ENCODE results near the gene CHCHD6. TPM values are rescaled to one million over a fixed set of nuclear protein-coding genes. Genes with fewer than 3 reads are reported as not detected.

The CHCHD6 gene
- total RNA-seq, 1 donor from 2014 or later: 15.7 TPM

DNA sequence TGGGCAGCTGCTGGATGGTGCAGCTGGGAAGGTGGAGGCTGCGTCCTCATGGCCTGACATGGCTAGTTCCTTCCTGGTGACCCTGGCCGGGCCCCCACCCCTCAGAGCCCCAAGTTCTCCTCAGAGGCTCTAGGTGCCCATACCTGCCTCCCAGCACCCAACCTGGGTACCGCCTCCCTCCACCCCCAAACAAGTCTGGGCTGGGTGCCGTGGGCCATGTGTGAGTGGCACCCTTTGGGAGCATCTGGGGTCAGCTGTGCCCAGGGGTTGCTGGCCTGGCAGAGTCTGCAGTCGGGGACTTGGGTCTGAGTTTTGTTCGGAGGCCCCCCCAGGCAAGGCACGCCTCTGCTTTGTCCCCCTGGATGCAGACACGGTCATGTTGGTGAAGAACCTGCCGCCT, 289.4 kb downstream of the CHCHD6 start:
- Mint-ChIP-seq H3K4me1 (ENCODE audit: low read depth) (no peaks in the 10 kb centered on the region), H3K27me3 (ENCODE audit: low read depth) (no peaks in the 10 kb centered on the region), H3K4me3 (ENCODE audit: low read depth) (no peak overlapping the region), H3K27ac (no peak overlapping the region), H3K9me3 (no peaks in the 10 kb centered on the region), H3K36me3 (ENCODE audit: low read depth) (no peaks in the 10 kb centered on the region)
- no peak for DNase-seq (ENCODE audit: low spot score)
- intact Hi-C loops (cut with micrococcal nuclease): no loop called here

DNA sequence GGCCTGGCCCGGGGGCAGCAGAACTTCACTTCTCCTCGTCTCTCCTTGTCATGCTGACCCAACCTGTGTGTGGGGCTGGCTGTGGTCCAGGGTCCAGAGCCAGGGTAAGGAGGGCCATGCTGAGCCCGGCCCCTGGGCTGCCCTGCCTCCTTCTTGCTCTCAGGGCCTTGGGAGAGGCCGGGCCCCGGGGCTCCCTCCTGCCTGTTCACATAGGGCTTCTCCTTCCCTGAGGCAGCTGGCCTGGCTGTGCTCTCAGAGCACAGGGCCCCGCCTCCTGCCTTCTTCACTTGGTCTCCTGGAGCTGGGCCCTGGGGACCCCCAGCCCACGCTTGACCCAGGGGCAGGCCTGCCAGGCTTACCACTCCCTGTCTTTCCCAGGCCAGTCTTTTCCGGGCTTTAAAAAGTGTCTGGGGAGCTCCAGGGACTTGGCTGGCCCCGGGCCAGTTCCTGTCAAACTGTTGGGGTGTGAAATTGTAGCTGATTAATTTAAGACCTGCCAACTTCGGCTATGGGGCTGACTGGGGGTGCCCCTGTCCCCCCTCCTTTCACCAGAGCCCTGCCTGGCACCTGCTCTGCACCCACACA, 290.7 kb downstream of the CHCHD6 start:
- no peaks in the 10 kb centered on the region for H3K36me3 Mint-ChIP-seq (ENCODE audit: low read depth)
- intact Hi-C loops (cut with micrococcal nuclease): no loop called here
- H3K4me1 Mint-ChIP-seq (ENCODE audit: low read depth): no peaks in the 10 kb centered on the region
- no peak overlapping the region for H3K27ac Mint-ChIP-seq
- no peak overlapping the region for H3K4me3 Mint-ChIP-seq (ENCODE audit: low read depth)
- H3K27me3 Mint-ChIP-seq (ENCODE audit: low read depth): no peaks in the 10 kb centered on the region
- DNase-seq (ENCODE audit: low spot score): no peak
- H3K9me3 Mint-ChIP-seq: no peaks in the 10 kb centered on the region

DNA sequence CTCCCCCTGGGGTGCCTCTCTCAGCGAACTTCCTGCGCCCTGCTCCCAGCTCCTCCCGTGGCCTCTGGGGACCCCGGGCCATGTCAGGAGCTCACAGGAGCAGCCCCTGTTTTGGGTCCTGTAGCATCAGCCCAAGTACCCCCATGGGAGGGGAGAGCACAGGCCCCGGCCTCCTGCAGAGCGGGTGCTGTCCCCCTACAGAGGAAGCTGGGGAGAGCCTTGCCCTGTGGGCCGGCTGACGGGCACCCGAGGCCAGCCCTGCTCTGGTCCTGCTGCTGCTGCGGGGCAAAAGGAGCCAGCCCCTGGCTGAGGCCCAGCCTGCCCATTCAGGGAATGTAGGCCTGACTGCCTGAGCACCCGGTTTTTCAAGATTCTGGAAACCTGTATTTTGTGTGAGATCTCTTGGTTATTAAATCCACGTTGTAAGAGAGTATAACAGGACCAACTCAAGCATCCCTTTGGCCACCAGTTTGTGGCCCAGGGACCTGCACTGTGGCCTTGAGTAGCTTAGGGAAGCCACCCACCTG, 291.3 kb downstream of the CHCHD6 start:
- no peak overlapping the region for H3K27ac Mint-ChIP-seq
- H3K9me3 Mint-ChIP-seq: no peaks in the 10 kb centered on the region

DNA sequence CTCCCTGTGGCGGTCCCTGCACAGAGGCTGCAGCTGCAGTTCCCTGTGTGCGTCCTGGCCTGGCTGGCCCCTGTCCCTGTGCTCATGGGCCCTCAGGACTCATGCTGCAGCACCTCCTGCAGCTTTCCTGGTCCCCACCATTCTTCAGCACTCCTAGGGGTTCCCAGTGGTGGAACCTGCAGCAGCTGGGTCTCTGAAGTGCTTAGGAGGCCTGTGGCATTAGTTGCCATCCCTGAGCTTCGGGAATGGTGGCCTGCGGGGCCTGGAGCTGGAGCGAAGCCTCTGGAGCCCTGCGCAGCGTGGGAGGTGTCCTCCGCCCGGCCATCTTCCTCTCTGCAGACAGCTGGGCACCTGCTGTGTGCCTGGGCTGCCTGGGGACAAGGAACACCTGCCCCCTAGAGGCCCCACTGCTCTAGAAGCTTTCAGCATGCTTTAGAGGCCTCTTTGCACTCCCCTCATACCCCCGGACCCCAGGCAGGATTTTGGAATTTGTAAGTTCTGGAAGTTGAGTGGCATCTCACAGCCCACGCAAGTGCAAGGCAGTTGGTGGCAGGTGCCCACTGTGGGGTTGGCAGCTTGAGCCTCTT, 292.0 kb downstream of the CHCHD6 start:
- no peaks in the 10 kb centered on the region for H3K36me3 Mint-ChIP-seq (ENCODE audit: low read depth)
- no peaks in the 10 kb centered on the region for H3K4me1 Mint-ChIP-seq (ENCODE audit: low read depth)
- H3K27ac Mint-ChIP-seq: no peak overlapping the region
- H3K27me3 Mint-ChIP-seq (ENCODE audit: low read depth): no peaks in the 10 kb centered on the region
- no peaks in the 10 kb centered on the region for H3K9me3 Mint-ChIP-seq
- H3K4me3 Mint-ChIP-seq (ENCODE audit: low read depth): no peak overlapping the region
- no peak for DNase-seq (ENCODE audit: low spot score)
- intact Hi-C loops (cut with micrococcal nuclease): no loop called here

More for the DNA sequence above, 291.3 kb downstream of the CHCHD6 start:
- no peaks in the 10 kb centered on the region for H3K36me3 Mint-ChIP-seq (ENCODE audit: low read depth)
- H3K27me3 Mint-ChIP-seq (ENCODE audit: low read depth): no peaks in the 10 kb centered on the region
- no peak for DNase-seq (ENCODE audit: low spot score)
- H3K4me3 Mint-ChIP-seq (ENCODE audit: low read depth): no peak overlapping the region
- H3K4me1 Mint-ChIP-seq (ENCODE audit: low read depth): no peaks in the 10 kb centered on the region
- intact Hi-C loops (cut with micrococcal nuclease): no loop called here

DNA sequence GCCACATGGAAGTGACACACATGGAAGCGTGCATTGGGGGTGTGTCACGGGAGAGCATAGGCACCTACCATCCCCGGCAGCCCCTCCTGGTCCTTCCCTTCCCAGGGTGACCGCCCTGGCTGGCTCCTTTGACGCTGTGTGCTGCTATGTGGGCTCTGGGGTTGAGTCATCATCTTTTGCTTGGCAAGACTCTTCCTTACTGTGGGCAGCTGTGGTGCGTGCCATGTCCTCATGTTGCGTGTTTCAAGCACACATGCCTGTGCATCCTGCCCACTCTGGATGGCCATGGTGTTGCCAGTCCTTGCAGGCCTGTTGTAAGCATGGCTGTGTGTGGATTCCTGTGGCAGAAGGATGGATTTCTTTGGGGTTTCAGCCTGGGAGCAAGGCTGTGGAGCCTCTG, 292.9 kb downstream of the CHCHD6 start:
- H3K4me1 Mint-ChIP-seq (ENCODE audit: low read depth): no peaks in the 10 kb centered on the region
- intact Hi-C loops (cut with micrococcal nuclease): no loop called here
- DNase-seq (ENCODE audit: low spot score): no peak
- H3K27ac Mint-ChIP-seq: no peak overlapping the region
- no peak overlapping the region for H3K4me3 Mint-ChIP-seq (ENCODE audit: low read depth)
- no peaks in the 10 kb centered on the region for H3K9me3 Mint-ChIP-seq
- no peaks in the 10 kb centered on the region for H3K36me3 Mint-ChIP-seq (ENCODE audit: low read depth)
- no peaks in the 10 kb centered on the region for H3K27me3 Mint-ChIP-seq (ENCODE audit: low read depth)

DNA sequence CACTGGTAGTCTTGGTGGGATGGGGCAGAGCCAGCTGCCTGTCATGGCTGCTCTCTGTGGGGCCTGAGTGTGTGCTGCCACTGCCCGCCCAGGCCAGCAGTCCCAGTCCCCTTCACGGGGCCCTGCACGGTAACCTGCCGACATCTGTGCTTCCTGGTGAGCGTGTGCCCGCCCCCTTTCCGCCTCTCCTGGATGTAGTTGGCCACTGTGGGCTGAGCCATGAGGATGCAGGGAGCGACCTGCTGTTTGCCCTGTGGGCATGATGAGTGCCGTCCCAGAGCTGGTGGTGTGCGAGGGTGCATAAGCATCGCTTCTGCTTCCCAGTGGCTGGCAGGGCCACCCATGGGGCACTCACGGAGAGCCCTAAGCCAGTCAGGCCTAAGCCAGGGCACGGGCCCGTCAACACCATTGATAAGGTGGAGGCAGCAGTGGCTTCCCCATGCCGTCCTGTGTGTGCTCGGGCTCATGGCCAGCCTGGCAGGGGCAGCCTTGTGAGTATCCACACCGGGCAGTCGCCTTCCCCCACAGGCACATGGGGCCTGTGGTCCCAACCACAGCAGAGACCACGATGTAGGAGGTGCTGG, 293.5 kb downstream of the CHCHD6 start:
- no peaks in the 10 kb centered on the region for H3K36me3 Mint-ChIP-seq (ENCODE audit: low read depth)
- H3K4me1 Mint-ChIP-seq (ENCODE audit: low read depth): no peaks in the 10 kb centered on the region
- H3K9me3 Mint-ChIP-seq: no peaks in the 10 kb centered on the region
- H3K27me3 Mint-ChIP-seq (ENCODE audit: low read depth): no peaks in the 10 kb centered on the region
- no peak overlapping the region for H3K4me3 Mint-ChIP-seq (ENCODE audit: low read depth)
- no peak overlapping the region for H3K27ac Mint-ChIP-seq
- intact Hi-C loops (cut with micrococcal nuclease): no loop called here
- no peak for DNase-seq (ENCODE audit: low spot score)

DNA sequence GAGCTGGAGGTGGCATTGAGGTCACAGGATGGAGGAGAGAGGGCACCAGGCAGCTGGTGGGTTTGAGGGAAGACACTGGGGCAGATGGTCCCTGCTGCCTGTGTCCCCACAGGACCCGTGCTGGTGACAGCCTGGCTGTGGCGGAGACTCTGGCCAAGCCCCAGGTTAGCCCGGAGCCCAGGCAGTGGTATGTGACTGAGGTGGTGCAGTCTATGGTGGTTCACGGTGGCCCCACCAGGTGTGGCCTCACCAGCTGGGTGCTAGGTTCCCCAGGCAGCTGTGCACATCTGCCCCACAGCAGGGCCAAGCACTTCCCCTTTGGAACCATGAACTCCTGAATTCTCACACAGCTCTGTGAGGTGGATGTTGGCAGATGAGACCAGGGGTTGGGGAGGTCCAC, 294.3 kb downstream of the CHCHD6 start:
- Mint-ChIP-seq H3K27me3 (ENCODE audit: low read depth) (no peaks in the 10 kb centered on the region), H3K36me3 (ENCODE audit: low read depth) (no peaks in the 10 kb centered on the region), H3K4me1 (ENCODE audit: low read depth) (no peaks in the 10 kb centered on the region), H3K9me3 (no peaks in the 10 kb centered on the region), H3K27ac (no peak overlapping the region), H3K4me3 (ENCODE audit: low read depth) (no peak overlapping the region)
- intact Hi-C loops (cut with micrococcal nuclease): no loop called here
- no peak for DNase-seq (ENCODE audit: low spot score)

DNA sequence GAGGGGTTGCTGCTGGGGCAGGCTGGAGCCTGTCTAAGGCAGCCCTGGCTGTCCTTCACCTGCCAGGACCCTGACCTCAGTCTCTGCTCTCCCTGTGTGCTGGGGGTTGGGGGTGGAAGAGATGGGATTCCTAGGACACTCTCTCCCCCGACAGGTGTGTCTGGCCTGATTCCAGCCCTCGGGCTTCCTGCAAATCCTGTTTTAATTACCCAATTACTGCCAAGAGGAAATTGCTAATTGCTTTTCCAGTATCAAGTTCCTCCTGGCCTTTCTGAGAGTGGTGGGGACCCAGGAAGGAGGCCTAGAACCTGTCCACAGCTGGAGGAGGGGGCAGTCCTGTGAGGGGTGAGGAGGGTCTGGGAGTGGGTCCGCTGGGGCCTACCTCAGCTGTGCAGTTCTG, 294.7 kb downstream of the CHCHD6 start:
- Mint-ChIP-seq H3K9me3 (no peaks in the 10 kb centered on the region), H3K4me3 (ENCODE audit: low read depth) (no peak overlapping the region), H3K36me3 (ENCODE audit: low read depth) (no peaks in the 10 kb centered on the region), H3K4me1 (ENCODE audit: low read depth) (no peaks in the 10 kb centered on the region), H3K27ac (no peak overlapping the region), H3K27me3 (ENCODE audit: low read depth) (no peaks in the 10 kb centered on the region)
- DNase-seq (ENCODE audit: low spot score): no peak
- intact Hi-C loops (cut with micrococcal nuclease): no loop called here

DNA sequence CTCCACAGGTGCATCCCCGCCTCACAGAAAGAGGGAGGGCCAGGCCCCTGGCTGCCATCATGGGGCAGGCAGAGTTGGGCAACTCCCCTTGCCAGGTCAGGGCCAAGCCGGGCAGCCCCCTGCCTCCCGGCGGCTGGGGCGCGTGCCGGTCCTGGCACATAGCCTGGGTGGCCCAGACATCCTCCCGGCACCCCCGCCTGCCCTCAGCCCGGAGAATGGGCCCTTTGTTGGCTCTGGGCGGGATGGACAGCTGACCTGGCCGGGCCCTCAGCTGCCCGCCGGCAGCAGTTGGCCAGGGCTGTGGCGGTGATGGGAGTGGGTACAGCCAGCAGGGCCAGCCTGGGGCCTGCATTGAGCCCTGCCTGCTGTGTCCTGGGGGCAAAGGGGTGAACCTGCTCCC, 295.3 kb downstream of the CHCHD6 start:
- H3K36me3 Mint-ChIP-seq (ENCODE audit: low read depth): no peaks in the 10 kb centered on the region

DNA sequence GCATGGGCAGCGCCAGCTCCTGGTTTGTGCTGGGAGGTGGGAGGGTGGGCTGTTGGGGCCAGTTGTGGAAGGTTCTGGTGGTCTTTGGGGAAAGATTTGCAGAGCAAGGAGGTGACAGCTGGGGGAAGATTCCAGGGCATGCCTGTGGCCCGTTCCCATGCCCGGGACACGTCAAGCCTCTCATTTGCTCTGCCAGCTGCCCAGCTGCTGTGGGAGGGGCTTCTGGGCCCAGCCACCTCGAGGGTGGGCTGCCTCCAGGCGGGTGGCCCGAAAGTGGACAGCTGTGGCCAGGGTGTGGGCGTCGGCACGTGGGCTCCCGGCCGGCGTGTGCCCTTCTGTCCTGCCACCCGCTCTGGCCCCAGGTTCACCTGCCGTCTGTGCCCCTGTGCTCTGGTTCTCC, 296.1 kb downstream of the CHCHD6 start:
- H3K27me3 Mint-ChIP-seq (ENCODE audit: low read depth): no peaks in the 10 kb centered on the region
- H3K4me3 Mint-ChIP-seq (ENCODE audit: low read depth): no peak overlapping the region
- no peak overlapping the region for H3K27ac Mint-ChIP-seq
- H3K9me3 Mint-ChIP-seq: no peaks in the 10 kb centered on the region
- intact Hi-C loops (cut with micrococcal nuclease): no loop called here
- no peaks in the 10 kb centered on the region for H3K36me3 Mint-ChIP-seq (ENCODE audit: low read depth)
- no peaks in the 10 kb centered on the region for H3K4me1 Mint-ChIP-seq (ENCODE audit: low read depth)
- DNase-seq (ENCODE audit: low spot score): no peak

More for the DNA sequence above, 295.3 kb downstream of the CHCHD6 start:
- Mint-ChIP-seq H3K9me3 (no peaks in the 10 kb centered on the region), H3K27me3 (ENCODE audit: low read depth) (no peaks in the 10 kb centered on the region), H3K4me3 (ENCODE audit: low read depth) (no peak overlapping the region), H3K27ac (no peak overlapping the region), H3K4me1 (ENCODE audit: low read depth) (no peaks in the 10 kb centered on the region)
- intact Hi-C loops (cut with micrococcal nuclease): no loop called here
- no peak for DNase-seq (ENCODE audit: low spot score)

DNA sequence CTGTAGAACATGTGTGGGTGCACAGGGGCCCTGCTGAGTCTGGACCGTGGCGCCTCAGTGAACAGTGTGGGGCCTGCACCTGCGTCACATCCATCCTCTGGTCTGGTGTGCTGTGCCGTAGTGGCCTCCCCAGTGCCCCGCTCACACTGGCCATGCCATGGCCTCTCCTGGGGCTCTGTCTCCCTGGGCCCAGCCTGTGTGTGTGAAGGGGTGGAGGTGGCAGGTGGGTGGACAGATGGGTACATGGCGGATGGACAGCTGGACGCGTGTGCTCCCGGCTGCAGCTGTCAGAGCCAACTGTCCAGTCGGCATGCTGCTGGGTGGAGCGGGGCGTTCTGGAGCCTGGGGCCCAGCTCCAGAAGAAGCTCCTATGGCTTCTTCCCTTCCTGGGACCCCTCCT, 296.7 kb downstream of the CHCHD6 start:
- Mint-ChIP-seq H3K4me3 (ENCODE audit: low read depth) (no peak overlapping the region), H3K36me3 (ENCODE audit: low read depth) (no peaks in the 10 kb centered on the region), H3K4me1 (ENCODE audit: low read depth) (no peaks in the 10 kb centered on the region), H3K27ac (no peak overlapping the region), H3K27me3 (ENCODE audit: low read depth) (no peaks in the 10 kb centered on the region), H3K9me3 (no peaks in the 10 kb centered on the region)
- intact Hi-C loops (cut with micrococcal nuclease): no loop called here
- no peak for DNase-seq (ENCODE audit: low spot score)

DNA sequence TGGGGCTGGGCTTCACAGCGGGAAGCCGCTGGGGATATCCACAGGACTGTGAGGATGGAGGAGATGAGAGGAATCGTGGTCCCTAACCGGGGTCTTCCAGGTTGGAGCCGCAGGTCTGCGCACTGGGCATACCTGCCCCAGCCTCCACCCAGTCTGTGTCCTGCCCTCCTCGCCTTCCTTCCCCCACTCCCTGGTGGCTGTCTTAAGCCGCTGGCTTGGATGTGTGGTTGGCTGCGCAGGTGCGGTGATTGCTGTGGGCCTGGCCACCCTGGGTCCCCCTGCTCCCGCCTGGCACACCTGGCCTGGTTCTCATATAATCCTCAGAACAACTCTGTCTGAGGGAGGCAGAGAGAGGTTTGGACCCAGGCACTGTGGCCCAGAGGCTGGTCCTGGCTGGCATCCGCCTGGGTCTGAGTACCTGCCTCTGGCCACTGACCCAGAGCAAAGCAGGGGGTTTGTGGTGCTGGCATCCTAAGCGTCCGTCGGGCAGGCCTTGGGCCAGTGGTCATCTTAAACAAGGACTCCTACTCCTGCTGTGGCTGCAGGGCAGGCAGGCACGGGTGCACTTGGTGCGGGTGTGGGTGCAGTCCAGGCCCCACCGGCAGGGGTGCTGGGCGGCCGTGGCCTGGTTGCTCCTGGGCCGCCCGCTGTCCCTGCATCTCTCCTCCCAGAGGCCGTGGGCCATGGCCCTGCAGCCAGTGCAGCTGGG, 297.6 kb downstream of the CHCHD6 start:
- Mint-ChIP-seq H3K4me1 (ENCODE audit: low read depth) (no peaks in the 10 kb centered on the region), H3K9me3 (no peaks in the 10 kb centered on the region), H3K27me3 (ENCODE audit: low read depth) (no peaks in the 10 kb centered on the region), H3K27ac (no peak overlapping the region), H3K4me3 (ENCODE audit: low read depth) (no peak overlapping the region), H3K36me3 (ENCODE audit: low read depth) (no peaks in the 10 kb centered on the region)
- no peak for DNase-seq (ENCODE audit: low spot score)
- intact Hi-C loops (cut with micrococcal nuclease): no loop called here

All from activated T-helper 2 cell treated with anti-CD3 and anti-CD28 coated beads, Interferon-gamma antibody, Interleukin-2, Interleukin-4, amounts not matched to agents 10 μg/mL and 5 μg/mL and 100 μg/mL, durations not matched to agents 14 hours and 24 hours and 36 hours (primary cell).